Peyer's patch (tissue), 4 donors: ENCODE results near the gene XKR7.
"Not testable (repeated sequence)": the region's sequence is repeated elsewhere in the genome, so short reads cannot be mapped to it uniquely, and the experiment has no call there.

Experiments used
- CTCF ChIP-seq, 6 experiments: fragments of 450-650 bp in 4 of 6; fragments of 200-600 bp in 2 of 6; sonication (generic) in 1 of 6; IDR thresholded peaks; one replicate each; pipeline ENCODE4 v1.5.1; 2017 to 2019; ENCODE audit warnings: antibody characterized with exemption in 6 of 6, mild to moderate bottlenecking in 3 of 6, moderate library complexity in 1 of 6
- POLR2A ChIP-seq, 2 donors: fragments of 450-650 bp; IDR thresholded peaks; one replicate each; pipeline ENCODE4 v1.5.1; 2017; ENCODE audit warnings: antibody characterized with exemption in 2 of 2, mild to moderate bottlenecking in 2 of 2, moderate library complexity in 2 of 2

GRCh38 chr20:31929631-31930030 is 38.3 kb upstream of the XKR7 start:
- TF ChIP-seq CTCF, POLR2A (IDR thresholded peaks at IDR 0.05): not testable (repeated sequence)
